ENCODE results near the gene PTPRG.

GRCh38 chr3:61669668-61670299, 108.4 kb downstream of the PTPRG start:
- TF ChIP-seq, protein P1, sequence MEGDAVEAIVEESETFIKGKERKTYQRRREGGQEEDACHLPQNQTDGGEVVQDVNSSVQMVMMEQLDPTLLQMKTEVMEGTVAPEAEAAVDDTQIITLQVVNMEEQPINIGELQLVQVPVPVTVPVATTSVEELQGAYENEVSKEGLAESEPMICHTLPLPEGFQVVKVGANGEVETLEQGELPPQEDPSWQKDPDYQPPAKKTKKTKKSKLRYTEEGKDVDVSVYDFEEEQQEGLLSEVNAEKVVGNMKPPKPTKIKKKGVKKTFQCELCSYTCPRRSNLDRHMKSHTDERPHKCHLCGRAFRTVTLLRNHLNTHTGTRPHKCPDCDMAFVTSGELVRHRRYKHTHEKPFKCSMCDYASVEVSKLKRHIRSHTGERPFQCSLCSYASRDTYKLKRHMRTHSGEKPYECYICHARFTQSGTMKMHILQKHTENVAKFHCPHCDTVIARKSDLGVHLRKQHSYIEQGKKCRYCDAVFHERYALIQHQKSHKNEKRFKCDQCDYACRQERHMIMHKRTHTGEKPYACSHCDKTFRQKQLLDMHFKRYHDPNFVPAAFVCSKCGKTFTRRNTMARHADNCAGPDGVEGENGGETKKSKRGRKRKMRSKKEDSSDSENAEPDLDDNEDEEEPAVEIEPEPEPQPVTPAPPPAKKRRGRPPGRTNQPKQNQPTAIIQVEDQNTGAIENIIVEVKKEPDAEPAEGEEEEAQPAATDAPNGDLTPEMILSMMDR (conservative IDR thresholded peaks at IDR 0.05; ENCODE audit: low read depth, low read length): no peak
- no peak for TF ChIP-seq EZH2 (IDR thresholded peaks at IDR 0.05; ENCODE audit: borderline replicate concordance, low read depth, low read length, poor library complexity, severe bottlenecking)
